ENCODE results near the gene CMTM8.

The CMTM8 gene

GRCh38 chr3:32340039-32340438 is 101.6 kb downstream of the CMTM8 start:
- no peak for DNase-seq (ENCODE audit: low read depth)

GRCh38 chr3:32340611-32341365 is 102.3 kb downstream of the CMTM8 start:
- no peak for DNase-seq (ENCODE audit: low read depth)

- no peak for DNase-seq (ENCODE audit: low read depth)
Measured at GRCh38 chr3:32347343-32348125, 109.1 kb downstream of the CMTM8 start.

GRCh38 chr3:32349184-32349583 is 110.7 kb downstream of the CMTM8 start:
- DNase-seq (ENCODE audit: low read depth), result no peak

- no peak for DNase-seq (ENCODE audit: low read depth)
Measured at GRCh38 chr3:32352563-32352962, 114.1 kb downstream of the CMTM8 start.

GRCh38 chr3:32353351-32353750 is 114.9 kb downstream of the CMTM8 start:
- DNase-seq (ENCODE audit: low read depth), result no peak

- no peak for DNase-seq (ENCODE audit: low read depth)
Measured at GRCh38 chr3:32354362-32354778, 115.9 kb downstream of the CMTM8 start.

GRCh38 chr3:32355751-32356291 is 117.3 kb downstream of the CMTM8 start:
- DNase-seq (ENCODE audit: low read depth), result no peak

- no peak for DNase-seq (ENCODE audit: low read depth)
Measured at GRCh38 chr3:32359766-32360492, 121.4 kb downstream of the CMTM8 start.

- DNase-seq (ENCODE audit: low read depth), result no peak
Measured at GRCh38 chr3:32360493-32360827, 122.0 kb downstream of the CMTM8 start.

- DNase-seq (ENCODE audit: low read depth), result no peak
Measured at GRCh38 chr3:32366638-32367397, 128.3 kb downstream of the CMTM8 start.

GRCh38 chr3:32367442-32367841 is 129.0 kb downstream of the CMTM8 start:
- no peak for DNase-seq (ENCODE audit: low read depth)

GRCh38 chr3:32371461-32372212 is 133.2 kb downstream of the CMTM8 start:
- DNase-seq (ENCODE audit: low read depth), result no peak

- DNase-seq (ENCODE audit: low read depth), result no peak
Measured at GRCh38 chr3:32372213-32372490, 133.7 kb downstream of the CMTM8 start.

GRCh38 chr3:32373276-32373675 is 134.8 kb downstream of the CMTM8 start:
- DNase-seq (ENCODE audit: low read depth), result no peak

GRCh38 chr3:32373844-32374243 is 135.4 kb downstream of the CMTM8 start:
- no peak for DNase-seq (ENCODE audit: low read depth)

- DNase-seq (ENCODE audit: low read depth), result no peak
Measured at GRCh38 chr3:32374788-32375595, 136.5 kb downstream of the CMTM8 start.

- no peak for DNase-seq (ENCODE audit: low read depth)
Measured at GRCh38 chr3:32375596-32375930, 137.1 kb downstream of the CMTM8 start.

GRCh38 chr3:32376115-32376514 is 137.6 kb downstream of the CMTM8 start:
- no peak for DNase-seq (ENCODE audit: low read depth)

- no peak for DNase-seq (ENCODE audit: low read depth)
Measured at GRCh38 chr3:32379831-32380500, 141.5 kb downstream of the CMTM8 start.
